Ovary (tissue), 3 donors: Measurements from ENCODE around the gene SYNDIG1.

Experiments
- EP300 ChIP-seq: sonication (generic); formaldehyde crosslinking; IDR thresholded peaks from one replicate; pipeline ENCODE4 v1.6.1; 2017; ENCODE audit warnings: antibody characterized with exemption
- POLR2A ChIP-seq: fragments of 450-650 bp; IDR thresholded peaks from one replicate; pipeline ENCODE4 v1.6.1; 2017; ENCODE audit warnings: antibody characterized with exemption, mild to moderate bottlenecking, moderate library complexity
- TF ChIP-seq, protein P1 (sequence below), 3 donors: fragments of 450-650 bp in 2 of 3; fragments of 200-600 bp in 1 of 3; IDR thresholded peaks; one replicate each; pipeline versions ENCODE4 v1.5.1 to v1.8.0; 2016 to 2022; ENCODE audit warnings: antibody characterized with exemption in 3 of 3, mild to moderate bottlenecking in 1 of 3
- donor health status: DM: no; HTN: no; CAD: no.

GRCh38 chr20:24648481-24648880, 179.1 kb downstream of the SYNDIG1 start:
- TF ChIP-seq, protein P1, sequence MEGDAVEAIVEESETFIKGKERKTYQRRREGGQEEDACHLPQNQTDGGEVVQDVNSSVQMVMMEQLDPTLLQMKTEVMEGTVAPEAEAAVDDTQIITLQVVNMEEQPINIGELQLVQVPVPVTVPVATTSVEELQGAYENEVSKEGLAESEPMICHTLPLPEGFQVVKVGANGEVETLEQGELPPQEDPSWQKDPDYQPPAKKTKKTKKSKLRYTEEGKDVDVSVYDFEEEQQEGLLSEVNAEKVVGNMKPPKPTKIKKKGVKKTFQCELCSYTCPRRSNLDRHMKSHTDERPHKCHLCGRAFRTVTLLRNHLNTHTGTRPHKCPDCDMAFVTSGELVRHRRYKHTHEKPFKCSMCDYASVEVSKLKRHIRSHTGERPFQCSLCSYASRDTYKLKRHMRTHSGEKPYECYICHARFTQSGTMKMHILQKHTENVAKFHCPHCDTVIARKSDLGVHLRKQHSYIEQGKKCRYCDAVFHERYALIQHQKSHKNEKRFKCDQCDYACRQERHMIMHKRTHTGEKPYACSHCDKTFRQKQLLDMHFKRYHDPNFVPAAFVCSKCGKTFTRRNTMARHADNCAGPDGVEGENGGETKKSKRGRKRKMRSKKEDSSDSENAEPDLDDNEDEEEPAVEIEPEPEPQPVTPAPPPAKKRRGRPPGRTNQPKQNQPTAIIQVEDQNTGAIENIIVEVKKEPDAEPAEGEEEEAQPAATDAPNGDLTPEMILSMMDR (IDR thresholded peaks at IDR 0.05), result no peak
- no peak for TF ChIP-seq POLR2A
- TF ChIP-seq EP300, result no peak
